Memory B cell (primary cell): ENCODE data around the gene CCSAP.
A peak's percentile ranks its signal among the peaks of the same experiment; 100 is the strongest.
"Not testable (repeated sequence)": the region's sequence is repeated elsewhere in the genome, so short reads cannot be mapped to it uniquely, and the experiment has no call there.

Source experiments
- ATAC-seq: fragments of 150-1000 bp; cut with Tn5 transposase; 2 replicates; pipeline ENCODE4 v1.10.0; 2021; ENCODE audit warnings: low read depth, mild to moderate bottlenecking, moderate library complexity
- DNase-seq, 2 donors: peaks; one replicate each; pipeline ENCODE4 v3.0.0; 2022; ENCODE audit warnings: low spot score in 2 of 2
- H3K27ac Mint-ChIP-seq: one replicate; pipeline ENCODE4 v1.8.0; 2022; ENCODE audit warnings: mild to moderate bottlenecking, moderate library complexity, mixed read lengths
- H3K27me3 Mint-ChIP-seq: one replicate; pipeline ENCODE4 v1.8.0; 2022; ENCODE audit warnings: mixed read lengths
- H3K36me3 Mint-ChIP-seq: one replicate; pipeline ENCODE4 v1.8.0; 2022; ENCODE audit warnings: mild to moderate bottlenecking, mixed read lengths
- H3K4me1 Mint-ChIP-seq: one replicate; pipeline ENCODE4 v1.8.0; 2022; ENCODE audit warnings: mixed read lengths
- H3K4me3 Mint-ChIP-seq: one replicate; pipeline ENCODE4 v1.8.0; 2022; ENCODE audit warnings: mild to moderate bottlenecking, moderate library complexity, mixed read lengths
- H3K9me3 Mint-ChIP-seq: one replicate; pipeline ENCODE4 v1.8.0; 2022; ENCODE audit warnings: mixed read lengths

CCSAP gene

GRCh38 chr1:229349463-229350385 lies 6.9 kb upstream of the CCSAP start:
- H3K9me3 Mint-ChIP-seq = peaks cover 2% of the 10 kb centered on the region
- H3K27ac Mint-ChIP-seq = no peak overlapping the region
- ATAC-seq (no peak), DNase-seq (no peak)
- H3K4me1 Mint-ChIP-seq = no peaks in the 10 kb centered on the region
- H3K36me3 Mint-ChIP-seq = no peaks in the 10 kb centered on the region
- peaks cover 20% of the 10 kb centered on the region for H3K27me3 Mint-ChIP-seq
- H3K4me3 Mint-ChIP-seq = no peak overlapping the region

- Mint-ChIP-seq H3K9me3 (no peaks in the 10 kb centered on the region), H3K27me3 (peaks cover 16% of the 10 kb centered on the region), H3K36me3 (no peaks in the 10 kb centered on the region), H3K4me1 (peaks cover 5% of the 10 kb centered on the region), H3K4me3 (no peak overlapping the region), H3K27ac (no peak overlapping the region)
- ATAC-seq (no peak), DNase-seq (no peak)
Measured at GRCh38 chr1:229347528-229347927, 4.7 kb upstream of the CCSAP start.

DNA sequence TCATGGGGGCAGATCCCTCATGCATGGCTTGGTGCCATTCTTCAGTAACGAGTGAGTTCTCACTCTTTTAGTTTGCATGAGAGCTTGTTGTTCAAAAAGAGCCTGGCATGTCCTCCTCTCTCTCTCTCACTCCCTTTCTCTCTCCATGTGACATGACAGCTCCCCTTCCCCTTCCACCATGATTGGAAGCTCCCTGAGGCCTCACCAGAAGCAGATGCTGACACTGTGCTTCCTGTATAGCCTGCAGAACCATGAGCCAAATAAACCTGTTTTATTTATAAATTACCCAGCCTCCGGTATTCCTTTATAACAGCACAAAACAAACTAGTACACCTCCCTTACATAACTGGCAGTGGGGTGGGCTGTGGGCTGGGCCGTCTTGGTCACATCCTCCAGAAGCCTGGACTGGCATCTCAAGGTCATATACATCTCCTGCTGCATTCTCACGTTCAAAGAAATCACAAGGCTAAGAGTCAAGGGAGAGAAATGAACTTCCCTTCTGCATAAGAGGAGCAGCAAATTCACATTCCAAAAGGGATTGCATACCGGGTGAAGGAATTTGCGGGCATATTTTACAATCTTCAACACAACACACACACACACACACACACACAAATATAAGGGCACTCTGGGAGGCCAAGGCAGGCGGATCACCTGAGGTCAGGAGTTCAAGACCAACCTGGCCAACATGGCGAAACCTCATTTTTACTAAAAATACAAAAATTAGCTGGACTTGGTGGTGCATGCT lies 2.3 kb upstream of the CCSAP start:
- Mint-ChIP-seq H3K9me3 (no peaks in the 10 kb centered on the region), H3K36me3 (no peaks in the 10 kb centered on the region), H3K4me1 (peaks cover 15% of the 10 kb centered on the region), H3K27ac (no peak overlapping the region), H3K27me3 (peaks cover 11% of the 10 kb centered on the region), H3K4me3 (peak overlapping the region; percentile 35)
- no peak for ATAC-seq
- no peak for DNase-seq

DNA sequence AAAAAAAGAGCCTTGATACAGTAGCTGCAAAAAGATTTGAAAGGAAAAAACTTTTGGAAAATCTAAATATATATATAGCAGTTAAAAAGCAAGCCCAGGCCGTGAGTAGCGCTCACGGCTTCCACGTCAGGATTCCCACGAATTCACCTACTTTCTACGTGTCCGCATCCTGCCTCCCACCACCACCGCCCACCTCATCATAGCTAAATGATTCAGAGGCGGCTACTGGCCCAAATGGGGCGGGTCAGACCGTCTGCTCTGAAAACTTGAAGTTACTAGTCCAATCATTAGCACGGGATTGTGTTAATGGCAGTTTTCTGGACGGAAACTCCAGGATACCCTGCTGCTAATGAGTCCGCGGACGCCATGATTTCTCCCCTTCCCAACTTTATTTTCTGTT lies 1.3 kb upstream of the CCSAP start:
- Mint-ChIP-seq H3K9me3 (no peaks in the 10 kb centered on the region), H3K27me3 (peaks cover 11% of the 10 kb centered on the region), H3K4me3 (peak overlapping the region; percentile 50), H3K4me1 (peaks cover 21% of the 10 kb centered on the region), H3K27ac (no peak overlapping the region), H3K36me3 (no peaks in the 10 kb centered on the region)
- DNase-seq (no peak), ATAC-seq (no peak)

DNA sequence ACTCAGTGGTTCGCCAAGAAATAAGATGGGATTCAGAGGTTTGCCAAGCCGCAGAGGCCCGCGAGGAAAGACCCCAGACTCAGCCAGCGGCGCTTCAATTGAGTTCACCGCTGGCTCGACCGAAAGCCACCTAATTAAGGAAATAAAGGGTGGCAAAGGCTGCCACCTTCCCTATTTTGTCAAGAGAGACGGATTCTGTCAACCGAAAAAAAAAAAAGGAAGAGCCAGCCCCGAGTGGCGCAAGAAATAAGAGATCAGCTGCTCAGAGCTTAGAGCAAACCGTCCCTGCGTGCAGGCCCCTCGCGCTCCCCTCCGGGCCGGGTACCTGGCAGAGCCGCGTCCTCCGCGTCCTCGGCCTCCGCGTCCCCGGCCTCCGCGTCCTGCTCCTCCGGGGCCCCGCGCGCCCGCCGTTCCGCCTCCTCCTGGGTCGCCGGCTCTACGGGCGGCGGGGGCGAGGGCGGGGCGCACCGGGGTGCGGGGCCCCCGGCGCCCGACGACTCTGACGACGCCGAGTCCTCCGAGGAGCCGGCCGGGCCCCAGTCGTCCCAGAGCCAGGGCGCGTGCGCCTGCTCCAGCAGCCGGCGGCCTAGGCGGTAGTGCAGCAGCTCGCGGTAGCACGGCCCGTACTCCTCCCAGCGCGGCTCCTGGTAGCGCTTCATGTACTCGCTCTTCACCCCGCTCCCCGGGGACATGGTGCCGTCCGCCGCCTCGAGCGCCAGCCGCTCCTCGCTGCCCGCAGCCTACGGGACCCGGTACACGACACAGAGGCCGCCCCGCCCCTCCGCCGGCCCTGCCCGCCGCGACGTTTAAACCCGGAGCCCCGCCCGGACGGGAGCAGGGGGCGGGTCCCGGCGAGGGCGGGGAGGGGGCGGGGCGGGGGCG lies 832 bp downstream of the CCSAP start:
- H3K27ac Mint-ChIP-seq = peak overlapping the region; percentile 82
- H3K4me3 Mint-ChIP-seq = peak overlapping the region; percentile 87
- ATAC-seq (peak; percentile 75), DNase-seq (peak; percentile 79 to 83)
- no peaks in the 10 kb centered on the region for H3K36me3 Mint-ChIP-seq
- peaks cover 34% of the 10 kb centered on the region for H3K4me1 Mint-ChIP-seq
- H3K27me3 Mint-ChIP-seq = peaks cover 9% of the 10 kb centered on the region
- H3K9me3 Mint-ChIP-seq = no peaks in the 10 kb centered on the region

DNA sequence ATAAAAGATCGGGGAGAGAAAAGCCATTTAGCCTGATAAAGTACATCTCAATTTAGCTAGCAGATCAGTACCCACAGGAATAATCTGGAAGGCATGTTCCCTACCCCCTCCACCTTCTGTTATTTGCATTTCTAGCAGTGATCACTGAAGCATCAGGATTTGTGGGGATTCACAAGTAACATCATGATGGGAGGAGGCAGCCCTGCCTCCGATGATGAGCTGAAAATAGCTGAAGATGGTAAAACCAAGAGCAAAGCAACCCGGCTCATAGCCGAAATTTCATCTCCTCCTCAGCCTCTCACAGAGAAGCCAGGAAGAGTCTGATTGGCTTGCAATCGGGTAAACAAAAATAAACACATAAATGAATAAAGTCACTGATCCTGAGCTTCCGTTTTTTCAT lies 2.4 kb downstream of the CCSAP start:
- Mint-ChIP-seq H3K4me3 (peak overlapping the region; percentile 63), H3K27me3 (peaks cover 2% of the 10 kb centered on the region), H3K9me3 (no peaks in the 10 kb centered on the region), H3K27ac (no peak overlapping the region), H3K36me3 (no peaks in the 10 kb centered on the region), H3K4me1 (peaks cover 36% of the 10 kb centered on the region)
- ATAC-seq (no peak), DNase-seq (no peak)

GRCh38 chr1:229339520-229339919 lies 3.3 kb downstream of the CCSAP start:
- Mint-ChIP-seq H3K27me3 (no peaks in the 10 kb centered on the region), H3K4me1 (peaks cover 36% of the 10 kb centered on the region), H3K9me3 (no peaks in the 10 kb centered on the region), H3K4me3 (no peak overlapping the region), H3K36me3 (peaks cover 5% of the 10 kb centered on the region), H3K27ac (peak overlapping the region; percentile 9)
- ATAC-seq = no peak
- no peak for DNase-seq

- DNase-seq (no peak), ATAC-seq (no peak)
- Mint-ChIP-seq H3K9me3 (peaks cover 3% of the 10 kb centered on the region), H3K27me3 (no peaks in the 10 kb centered on the region), H3K27ac (peak overlapping the region; percentile 9), H3K4me1 (peaks cover 36% of the 10 kb centered on the region), H3K36me3 (peaks cover 8% of the 10 kb centered on the region), H3K4me3 (no peak overlapping the region)
Measured at GRCh38 chr1:229339086-229339485, 3.8 kb downstream of the CCSAP start.

DNA sequence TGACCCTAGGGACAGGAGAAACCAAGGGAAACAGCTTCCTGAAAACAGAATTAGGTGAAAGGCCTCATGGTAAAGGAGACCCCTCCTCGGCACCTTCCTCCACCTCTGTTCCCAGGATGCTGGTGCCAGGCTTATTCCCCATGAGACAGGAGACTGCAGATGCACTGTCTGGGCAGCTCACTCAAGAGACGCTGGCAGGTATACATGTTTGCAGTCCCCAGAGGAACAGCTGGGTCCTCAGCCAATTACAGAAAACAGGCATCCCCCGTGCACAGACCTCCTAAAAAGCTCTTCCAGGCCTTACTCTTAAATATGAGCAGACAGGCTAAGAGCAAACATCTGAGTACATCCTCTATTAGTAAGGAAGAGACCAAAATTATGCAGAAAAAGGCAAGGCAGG lies 6.5 kb downstream of the CCSAP start:
- peaks cover 3% of the 10 kb centered on the region for H3K9me3 Mint-ChIP-seq
- no peaks in the 10 kb centered on the region for H3K27me3 Mint-ChIP-seq
- H3K4me3 Mint-ChIP-seq = no peak overlapping the region
- H3K36me3 Mint-ChIP-seq = peaks cover 8% of the 10 kb centered on the region
- no peak for ATAC-seq
- no peak for DNase-seq
- H3K4me1 Mint-ChIP-seq = peaks cover 27% of the 10 kb centered on the region
- no peak overlapping the region for H3K27ac Mint-ChIP-seq

GRCh38 chr1:229334716-229335115 lies 8.1 kb downstream of the CCSAP start:
- peaks cover 3% of the 10 kb centered on the region for H3K9me3 Mint-ChIP-seq

DNA sequence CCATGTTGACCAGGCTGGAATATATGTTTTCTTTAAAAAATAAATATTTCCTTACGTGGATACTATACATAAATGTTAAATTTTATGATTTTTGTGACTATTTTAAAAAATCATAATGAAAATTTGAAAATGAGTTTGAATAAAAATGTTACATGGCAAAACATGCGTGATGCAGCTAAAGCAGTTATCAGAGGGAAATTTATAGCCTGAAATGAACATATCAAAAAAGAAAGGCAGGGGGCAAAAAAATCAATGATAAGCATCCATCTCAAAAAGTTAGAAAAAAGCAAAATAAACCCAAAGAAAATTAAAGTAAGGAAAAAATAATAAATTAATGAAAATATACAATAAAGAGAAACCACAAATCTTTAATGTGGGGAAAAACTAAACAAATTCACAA lies 8.6 kb downstream of the CCSAP start:
- no peak for ATAC-seq
- DNase-seq = no peak
- H3K4me3 Mint-ChIP-seq = no peak overlapping the region
- peaks cover 8% of the 10 kb centered on the region for H3K36me3 Mint-ChIP-seq
- peaks cover 3% of the 10 kb centered on the region for H3K9me3 Mint-ChIP-seq
- no peak overlapping the region for H3K27ac Mint-ChIP-seq
- H3K4me1 Mint-ChIP-seq = peaks cover 16% of the 10 kb centered on the region
- H3K27me3 Mint-ChIP-seq = no peaks in the 10 kb centered on the region

More at GRCh38 chr1:229334716-229335115, 8.1 kb downstream of the CCSAP start:
- Mint-ChIP-seq H3K27ac (no peak overlapping the region), H3K4me1 (peaks cover 20% of the 10 kb centered on the region), H3K27me3 (no peaks in the 10 kb centered on the region), H3K4me3 (no peak overlapping the region), H3K36me3 (peaks cover 8% of the 10 kb centered on the region)
- no peak for ATAC-seq
- no peak for DNase-seq

DNA sequence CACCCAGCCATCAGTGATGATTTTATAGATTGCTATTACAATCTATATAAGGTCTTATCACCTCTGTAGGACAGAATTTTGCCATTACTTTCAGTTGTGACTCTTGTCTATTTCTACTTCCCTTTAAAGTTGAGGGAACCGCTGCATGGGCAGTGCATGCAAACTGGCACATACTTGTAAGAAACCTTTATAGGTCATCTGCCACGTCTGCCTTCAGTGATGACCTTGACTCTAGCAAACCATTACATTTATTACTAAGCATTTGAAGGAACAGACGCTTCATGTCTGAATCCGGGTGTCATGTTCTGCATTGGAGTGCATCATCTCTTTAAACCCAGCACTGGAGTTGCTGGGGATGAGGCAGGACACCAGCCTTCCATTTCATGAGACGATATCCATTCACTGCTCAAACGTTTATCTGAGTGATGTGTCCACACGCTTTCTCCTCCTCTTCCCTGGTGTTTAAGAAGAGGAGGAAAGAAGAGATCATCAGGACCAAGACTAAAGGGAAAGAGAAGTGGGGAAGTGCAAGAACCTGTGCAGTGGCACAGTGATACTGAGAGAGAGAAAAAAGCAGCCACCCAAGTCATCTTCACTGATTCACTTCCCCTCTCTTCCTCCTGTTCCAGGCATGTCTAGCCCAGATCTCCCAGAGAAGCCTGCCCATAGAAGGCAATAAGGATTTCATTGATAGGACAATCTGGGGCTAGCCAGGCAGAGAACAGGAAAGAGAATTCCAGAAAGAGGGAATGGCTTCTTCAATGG lies 14.1 kb downstream of the CCSAP start:
- H3K4me3 Mint-ChIP-seq = no peak overlapping the region
- peak overlapping the region; percentile 14 for H3K27ac Mint-ChIP-seq
- H3K9me3 Mint-ChIP-seq = no peaks in the 10 kb centered on the region
- peaks cover 14% of the 10 kb centered on the region for H3K36me3 Mint-ChIP-seq
- DNase-seq = no peak
- H3K4me1 Mint-ChIP-seq = peaks cover 13% of the 10 kb centered on the region
- ATAC-seq = no peak
- H3K27me3 Mint-ChIP-seq = no peaks in the 10 kb centered on the region

- not testable (repeated sequence) for H3K4me3 Mint-ChIP-seq, H3K9me3 Mint-ChIP-seq, H3K27me3 Mint-ChIP-seq
- peaks cover 13% of the 10 kb centered on the region for H3K4me1 Mint-ChIP-seq
- ATAC-seq (peak; percentile 92), DNase-seq (peak in 1 of 2 donors; percentile 11)
- H3K27ac Mint-ChIP-seq = peak overlapping the region; percentile 36
- peaks cover 15% of the 10 kb centered on the region for H3K36me3 Mint-ChIP-seq
Measured at GRCh38 chr1:229327765-229328164, 15.1 kb downstream of the CCSAP start.
